Gastroesophageal sphincter (tissue), 3 donors: ENCODE results near the gene CD82.

Source experiments
- CTCF ChIP-seq, 4 experiments: fragments of 200-600 bp in 2 of 4; fragments of 450-650 bp in 2 of 4; sonication (generic) in 1 of 4; IDR thresholded peaks; one replicate each; pipeline ENCODE4 v1.5.1; 2017 to 2019; ENCODE audit warnings: antibody characterized with exemption in 4 of 4, mild to moderate bottlenecking in 2 of 4, moderate library complexity in 2 of 4
- EP300 ChIP-seq: sonication (generic); formaldehyde crosslinking; IDR thresholded peaks from one replicate; pipeline ENCODE4 v1.6.1; 2017; ENCODE audit warnings: antibody characterized with exemption, mild to moderate bottlenecking
- POLR2A ChIP-seq, 2 donors: fragments of 450-650 bp; IDR thresholded peaks; one replicate each; pipeline ENCODE4 v1.6.1; 2017; ENCODE audit warnings: antibody characterized with exemption in 2 of 2, mild to moderate bottlenecking in 2 of 2, moderate library complexity in 1 of 2
- POLR2AphosphoS5 ChIP-seq: sonication (generic); formaldehyde crosslinking; IDR thresholded peaks from one replicate; pipeline ENCODE4 v1.6.1; 2017; ENCODE audit warnings: antibody characterized with exemption

DNA sequence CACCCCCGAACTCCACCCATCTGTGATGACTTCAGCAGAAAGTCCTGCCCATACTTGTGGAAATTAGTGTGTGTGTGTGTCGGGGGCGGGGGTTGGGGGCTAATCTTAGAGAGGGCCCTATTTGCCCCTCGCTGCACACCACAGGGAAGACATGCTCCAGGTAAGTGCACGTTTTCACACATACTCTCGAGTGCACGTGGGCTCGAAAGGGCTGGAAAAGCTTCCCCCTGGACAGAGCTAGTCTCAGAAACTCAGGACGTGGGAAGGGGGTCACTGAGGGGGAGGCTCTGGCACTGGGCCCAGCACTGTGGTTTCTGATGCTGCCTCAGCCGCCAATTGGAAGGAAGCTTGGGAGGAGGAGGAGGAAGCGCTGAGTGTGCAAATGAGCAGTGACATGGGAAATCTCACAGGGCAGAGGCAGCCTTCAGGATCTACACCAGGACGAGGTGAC, 40.7 kb upstream of the CD82 start:
- no peak for TF ChIP-seq CTCF (IDR thresholded peaks at IDR 0.05)
- TF ChIP-seq POLR2AphosphoS5 = no peak
- TF ChIP-seq POLR2A (IDR thresholded peaks at IDR 0.05) = no peak
- TF ChIP-seq EP300 = no peak
